IMR-90 (cell line): ENCODE results near the gene BSND. TPM values are rescaled to one million over a fixed set of nuclear protein-coding genes. Genes with fewer than 3 reads are reported as not detected.

ENCODE experiments used
- ATAC-seq: fragments of 200-7000 bp; cut with Tn5 transposase; 2 replicates; pipeline ENCODE4 v1.9.1; 2020; ENCODE audit warnings: low read depth, mild to moderate bottlenecking, moderate library complexity
- BruUV-seq: library from RNA; stranded (reverse); fragments of 400-500 nt; replicated peaks from 2 replicates; lab custom pipeline; 2021; lab: Mats Ljungman, UMichigan
- CTCF ChIA-PET: fragments of 300-600 bp; formaldehyde crosslinking; extraction: SDS; loops from one replicate; lab custom pipeline; 2021; ENCODE audit warnings: antibody characterized with exemption; lab: Yijun Ruan, JAX
- POLR2A ChIA-PET: fragments of 300-600 bp; sonication (Branson Sonifier 250); formaldehyde crosslinking; loops from one replicate; lab custom pipeline; 2022; ENCODE audit warnings: antibody characterized with exemption; ENCODE audit not compliant: unreplicated experiment; lab: Charles Lee
- DNase-seq: peaks from one replicate; pipeline ENCODE4 v3.0.0; 2013
- H2AFZ ChIP-seq: replicated peaks from 2 replicates; pipeline ENCODE3; 2013; ENCODE audit warnings: low read length, mild to moderate bottlenecking; ENCODE audit not compliant: poor library complexity
- H2AK5ac ChIP-seq: 2 replicates; pipeline ENCODE4 v1.6.1; 2013; ENCODE audit warnings: low read depth, low read length, inconsistent platforms
- H2AK9ac ChIP-seq: replicated peaks from 2 replicates; pipeline ENCODE3; 2013; ENCODE audit warnings: mild to moderate bottlenecking, low read depth, low read length, moderate library complexity; ENCODE audit not compliant: poor library complexity
- H2BK120ac ChIP-seq: 2 replicates; pipeline ENCODE4 v1.6.1; 2013; ENCODE audit warnings: low read depth, low read length, inconsistent platforms
- H2BK15ac ChIP-seq: 3 replicates; pipeline ENCODE4 v1.6.1; 2013; ENCODE audit warnings: low read depth, low read length, inconsistent platforms
- H2BK20ac ChIP-seq: 2 replicates; pipeline ENCODE4 v1.6.1; 2013; ENCODE audit warnings: low read depth, mild to moderate bottlenecking, inconsistent platforms, low read length, moderate library complexity
- H2BK5ac ChIP-seq: 2 replicates; pipeline ENCODE4 v1.6.1; 2013; ENCODE audit warnings: mild to moderate bottlenecking, low read depth, low read length, inconsistent platforms; ENCODE audit not compliant: poor library complexity, severe bottlenecking
- H3K14ac ChIP-seq: replicated peaks from 2 replicates; pipeline ENCODE4 v1.6.1; 2013; ENCODE audit warnings: low read depth, low read length, inconsistent platforms
- H3K18ac ChIP-seq: 2 replicates; pipeline ENCODE4 v1.6.1; 2013; ENCODE audit warnings: low read depth, low read length, control low read depth
- H3K23ac ChIP-seq: 2 replicates; pipeline ENCODE4 v1.6.1; 2013; ENCODE audit warnings: low read depth, low read length, inconsistent platforms
- H3K27ac ChIP-seq: 2 replicates; pipeline ENCODE4 v1.5.1; 2013; ENCODE audit warnings: mild to moderate bottlenecking, control low read depth, low read length; ENCODE audit not compliant: insufficient read depth
- H3K27me3 ChIP-seq: 2 replicates; pipeline ENCODE4 v1.6.1; 2013; ENCODE audit warnings: low read length; ENCODE audit not compliant: control insufficient read depth, insufficient read depth
- H3K36me3 ChIP-seq: 2 replicates; pipeline ENCODE4 v1.6.1; 2013; ENCODE audit warnings: low read length, mixed read lengths; ENCODE audit not compliant: control insufficient read depth, insufficient read depth
- H3K4ac ChIP-seq: 2 replicates; pipeline ENCODE4 v1.6.1; 2013; ENCODE audit warnings: low read depth, low read length, inconsistent platforms
- H3K4me1 ChIP-seq: 2 replicates; pipeline ENCODE4 v1.6.1; 2013; ENCODE audit warnings: low read length, mixed read lengths; ENCODE audit not compliant: control insufficient read depth, insufficient read depth
- H3K4me2 ChIP-seq: 2 replicates; pipeline ENCODE4 v1.6.1; 2013; ENCODE audit warnings: low read depth, mild to moderate bottlenecking, control low read depth, low read length, moderate library complexity
- H3K4me3 ChIP-seq: 2 replicates; pipeline ENCODE4 v1.5.1; 2013; ENCODE audit warnings: low read depth, mild to moderate bottlenecking, control low read depth, low read length, moderate library complexity; ENCODE audit not compliant: insufficient read depth
- H3K56ac ChIP-seq: 2 replicates; pipeline ENCODE4 v1.6.1; 2013; ENCODE audit warnings: low read length, inconsistent platforms; ENCODE audit not compliant: insufficient read depth; ENCODE audit errors: extremely low read depth
- H3K79me1 ChIP-seq, 2 experiments: 2 replicates each; pipeline ENCODE4 v1.6.1; 2013; ENCODE audit warnings: low read length in 2 of 2, inconsistent platforms in 1 of 2, low read depth in 1 of 2
- H3K9ac ChIP-seq: 2 replicates; pipeline ENCODE4 v1.6.1; 2013; ENCODE audit warnings: low read depth, low read length, control low read depth
- H3K9me1 ChIP-seq: 2 replicates; pipeline ENCODE4 v1.6.1; 2013; ENCODE audit warnings: low read length, inconsistent platforms; ENCODE audit not compliant: insufficient read depth
- H3K9me3 ChIP-seq: 2 replicates; pipeline ENCODE4 v1.6.1; 2013; ENCODE audit warnings: low read length; ENCODE audit not compliant: control insufficient read depth, insufficient read depth
- H4K20me1 ChIP-seq: 2 replicates; pipeline ENCODE4 v1.6.1; 2013; ENCODE audit warnings: low read length, inconsistent platforms; ENCODE audit not compliant: insufficient read depth
- H4K5ac ChIP-seq: 2 replicates; pipeline ENCODE4 v1.6.1; 2013; ENCODE audit warnings: mild to moderate bottlenecking, low read depth, low read length, control low read depth
- H4K8ac ChIP-seq, 2 experiments: 2 replicates each; pipeline ENCODE4 v1.6.1; 2013; ENCODE audit warnings: low read depth in 2 of 2, low read length in 2 of 2, control low read depth in 1 of 2, inconsistent platforms in 1 of 2
- H4K91ac ChIP-seq: 2 replicates; pipeline ENCODE4 v1.6.1; 2013; ENCODE audit warnings: low read depth, low read length, inconsistent platforms; ENCODE audit not compliant: insufficient read depth
- BHLHE40 ChIP-seq: fragments of 150-350 bp; IDR thresholded peaks from 2 replicates; pipeline ENCODE4 v1.6.1; 2016; ENCODE audit warnings: mild to moderate bottlenecking, low read depth, low read length
- CEBPB ChIP-seq: IDR thresholded peaks from 2 replicates; pipeline ENCODE4 v1.6.1; 2012; ENCODE audit warnings: low read depth, low read length, improper control_type of control experiment
- CHD1 ChIP-seq: IDR thresholded peaks from 2 replicates; pipeline ENCODE4 v1.6.1; 2012; ENCODE audit warnings: low read depth, low read length, improper control_type of control experiment
- FOS ChIP-seq: fragments of 150-350 bp; IDR thresholded peaks from 2 replicates; pipeline ENCODE4 v1.6.1; 2016; ENCODE audit warnings: low read depth, low read length
- MAFK ChIP-seq: IDR thresholded peaks from 2 replicates; pipeline ENCODE4 v1.6.1; 2012; ENCODE audit warnings: low read depth, low read length, improper control_type of control experiment
- MAZ ChIP-seq: IDR thresholded peaks from 2 replicates; pipeline ENCODE4 v1.6.1; 2012; ENCODE audit warnings: low read depth, mild to moderate bottlenecking, low read length, improper control_type of control experiment, moderate library complexity, borderline replicate concordance
- MXI1 ChIP-seq: IDR thresholded peaks from 2 replicates; pipeline ENCODE4 v1.6.1; 2012; ENCODE audit warnings: low read depth, mild to moderate bottlenecking, low read length, moderate library complexity, borderline replicate concordance
- NFE2L2 ChIP-seq: fragments of 150-350 bp; IDR thresholded peaks from 2 replicates; pipeline ENCODE4 v1.6.1; 2016; ENCODE audit warnings: low read depth, mild to moderate bottlenecking, low read length
- POLR2A ChIP-seq: IDR thresholded peaks from 2 replicates; pipeline ENCODE4 v1.6.1; 2012; ENCODE audit warnings: mild to moderate bottlenecking, low read depth, low read length
- RAD21 ChIP-seq: IDR thresholded peaks from 2 replicates; pipeline ENCODE4 v1.6.1; 2012; ENCODE audit warnings: low read length, improper control_type of control experiment
- RCOR1 ChIP-seq: IDR thresholded peaks from 2 replicates; pipeline ENCODE4 v1.6.1; 2012; ENCODE audit warnings: mild to moderate bottlenecking, low read length, improper control_type of control experiment; ENCODE audit not compliant: insufficient replicate concordance
- RFX5 ChIP-seq: IDR thresholded peaks from 2 replicates; pipeline ENCODE4 v1.8.0; 2012; ENCODE audit warnings: low read depth, mild to moderate bottlenecking, low read length, moderate library complexity
- SMC3 ChIP-seq: fragments of 150-350 bp; IDR thresholded peaks from 2 replicates; pipeline ENCODE4 v1.6.1; 2016; ENCODE audit warnings: low read depth, mild to moderate bottlenecking, antibody characterized with exemption, low read length, moderate library complexity
- WGBS, 2 experiments: methylation state at CpG; one replicate each; pipeline versions ENCODE4 v1.1.5 to v1.1.7; 2013; ENCODE audit warnings: missing lambda C conversion rate in 2 of 2; ENCODE audit not compliant: insufficient read length in 1 of 2; ENCODE audit errors: extremely low coverage in 2 of 2; 5-methylcytosine and 5-hydroxymethylcytosine counted together
- dilution Hi-C: fragments of 300-500 bp; cut with HindIII; formaldehyde crosslinking; loops from one replicate; pipeline ENCODE4 v1.14.3; 2018; ENCODE audit warnings: low sequenced_read_pairs; ENCODE audit not compliant: unreplicated experiment
- in situ Hi-C: fragments of 300-500 bp; cut with MboI; formaldehyde crosslinking; loops from 3 replicates; pipeline ENCODE4 v1.14.3; 2019; ENCODE audit warnings: low sequenced_read_pairs, inconsistent platforms, mixed read lengths
- intact Hi-C: fragments of 100-400 bp; cut with micrococcal nuclease; formaldehyde crosslinking; loops from 2 replicates; pipeline ENCODE4 v1.10.0; 2022
- polyA plus RNA-seq, 3 experiments: library from polyadenylated mRNA; depleted of rRNA; stranded (reverse); fragments of >200 nt; gene quantifications; 2 replicates each; pipeline ENCODE4 v1.2.3, GENCODE V29; 2012; ENCODE audit warnings: low replicate concordance in 1 of 3
- total RNA-seq: library from RNA; depleted of rRNA; stranded (reverse); fragments of >200 nt; gene quantifications from 2 replicates; pipeline ENCODE4 v1.2.3, GENCODE V29; 2012
- TF ChIP-seq, protein P1 (sequence below): fragments of 150-350 bp; IDR thresholded peaks from 2 replicates; pipeline ENCODE4 v1.6.1; 2016; ENCODE audit warnings: low read depth, mild to moderate bottlenecking, low read length, moderate library complexity, borderline replicate concordance
- TF ChIP-seq, protein P2 (sequence below): conservative IDR thresholded peaks from 2 replicates; pipeline ENCODE4 v1.5.1; 2012; ENCODE audit warnings: mild to moderate bottlenecking, low read depth, low read length, improper control_type of control experiment

The BSND gene
- total and polyA plus RNA-seq, 2 of the 4 experiments (the other 2 are of a cell fraction), result not detected

DNA sequence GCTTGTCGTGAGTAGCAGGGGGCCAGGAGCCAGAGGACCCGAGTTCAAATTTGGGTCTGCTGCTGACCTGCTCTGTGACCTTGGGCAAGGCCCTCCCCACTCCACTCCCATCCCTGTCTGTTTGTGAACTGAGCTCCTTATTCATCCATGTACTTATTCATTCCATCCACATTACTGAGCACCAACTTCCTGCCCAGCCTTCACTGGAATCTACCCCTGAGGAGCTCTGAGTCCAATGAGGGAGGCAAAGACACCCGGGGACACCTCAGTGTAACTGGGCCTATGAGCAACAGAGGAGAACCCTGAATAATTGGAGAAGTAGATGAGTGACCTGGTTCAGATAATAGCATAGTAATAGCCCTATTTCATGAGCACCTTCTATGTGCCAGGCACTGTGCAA lies 8.9 kb downstream of the BSND start:
- no peak overlapping the region for H2BK5ac ChIP-seq
- H3K4me2 ChIP-seq, result no peak overlapping the region
- H4K8ac ChIP-seq, result peak overlapping the region in 1 of 2 experiments; percentile 45; a peak in 1 of 4 replicates
- H2AFZ ChIP-seq, result peak overlapping the region; percentile 48
- peak; percentile 90 for ATAC-seq
- peak overlapping the region; percentile 82; the same call in 1 of the 2 replicates for H2BK20ac ChIP-seq
- peak overlapping the region; percentile 91 for H2AK5ac ChIP-seq
- H3K27ac ChIP-seq, result no peak overlapping the region
- peaks cover 9% of the 10 kb centered on the region for H3K9me1 ChIP-seq
- H3K4me3 ChIP-seq, result no peak overlapping the region
- BruUV-seq, result no TSS peak
- H3K79me1 ChIP-seq, result no peaks in the 10 kb centered on the region
- H2BK120ac ChIP-seq, result peak overlapping the region; percentile 59
- no peak overlapping the region for H3K56ac ChIP-seq
- no peak overlapping the region; the same call in 1 of the 2 replicates for H3K23ac ChIP-seq
- H2BK15ac ChIP-seq, result no peak overlapping the region; the same call in 2 of the 3 replicates
- 20% methylated on average over 2 of the region's 3 CpGs; no CpG with 5 or more reads in 1 of the 2 experiments for WGBS, 2 experiments
- intact Hi-C loops (no loop called here), dilution Hi-C loops (no loop called here), in situ Hi-C loops (no loop called here)
- peaks cover 4% of the 10 kb centered on the region; the same call in 1 of the 2 replicates for H3K9me3 ChIP-seq
- H3K9ac ChIP-seq, result no peak overlapping the region
- POLR2A ChIA-PET, result no interaction called here
- H3K14ac ChIP-seq, result no peak overlapping the region
- H3K18ac ChIP-seq, result no peak overlapping the region
- no peak overlapping the region for H4K5ac ChIP-seq
- peak overlapping the region; percentile 41 for H3K4ac ChIP-seq
- H3K4me1 ChIP-seq, result peaks cover 3% of the 10 kb centered on the region
- peaks cover 28% of the 10 kb centered on the region for H3K27me3 ChIP-seq
- peak; percentile 63 for DNase-seq
- H2AK9ac ChIP-seq, result peak overlapping the region; percentile 85
- no peaks in the 10 kb centered on the region for H4K20me1 ChIP-seq
- H4K91ac ChIP-seq, result peak overlapping the region; percentile 53; the same call in 1 of the 2 replicates
- CTCF ChIA-PET, result interaction anchor here (0.9 to 2.5 kb wide), 3 partner anchors 13 to 62 kb away, joined by 3 to 7 read pairs (median 4); no protein-coding TSS in a partner anchor
- no peak for TF ChIP-seq MXI1
- TF ChIP-seq MAFK, result no peak
- no peak for TF ChIP-seq SMC3
- no peak for TF ChIP-seq NFE2L2
- no peak for TF ChIP-seq CHD1
- no peak for TF ChIP-seq POLR2A
- TF ChIP-seq, protein P1, sequence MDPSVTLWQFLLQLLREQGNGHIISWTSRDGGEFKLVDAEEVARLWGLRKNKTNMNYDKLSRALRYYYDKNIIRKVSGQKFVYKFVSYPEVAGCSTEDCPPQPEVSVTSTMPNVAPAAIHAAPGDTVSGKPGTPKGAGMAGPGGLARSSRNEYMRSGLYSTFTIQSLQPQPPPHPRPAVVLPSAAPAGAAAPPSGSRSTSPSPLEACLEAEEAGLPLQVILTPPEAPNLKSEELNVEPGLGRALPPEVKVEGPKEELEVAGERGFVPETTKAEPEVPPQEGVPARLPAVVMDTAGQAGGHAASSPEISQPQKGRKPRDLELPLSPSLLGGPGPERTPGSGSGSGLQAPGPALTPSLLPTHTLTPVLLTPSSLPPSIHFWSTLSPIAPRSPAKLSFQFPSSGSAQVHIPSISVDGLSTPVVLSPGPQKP, result no peak
- TF ChIP-seq, protein P2, sequence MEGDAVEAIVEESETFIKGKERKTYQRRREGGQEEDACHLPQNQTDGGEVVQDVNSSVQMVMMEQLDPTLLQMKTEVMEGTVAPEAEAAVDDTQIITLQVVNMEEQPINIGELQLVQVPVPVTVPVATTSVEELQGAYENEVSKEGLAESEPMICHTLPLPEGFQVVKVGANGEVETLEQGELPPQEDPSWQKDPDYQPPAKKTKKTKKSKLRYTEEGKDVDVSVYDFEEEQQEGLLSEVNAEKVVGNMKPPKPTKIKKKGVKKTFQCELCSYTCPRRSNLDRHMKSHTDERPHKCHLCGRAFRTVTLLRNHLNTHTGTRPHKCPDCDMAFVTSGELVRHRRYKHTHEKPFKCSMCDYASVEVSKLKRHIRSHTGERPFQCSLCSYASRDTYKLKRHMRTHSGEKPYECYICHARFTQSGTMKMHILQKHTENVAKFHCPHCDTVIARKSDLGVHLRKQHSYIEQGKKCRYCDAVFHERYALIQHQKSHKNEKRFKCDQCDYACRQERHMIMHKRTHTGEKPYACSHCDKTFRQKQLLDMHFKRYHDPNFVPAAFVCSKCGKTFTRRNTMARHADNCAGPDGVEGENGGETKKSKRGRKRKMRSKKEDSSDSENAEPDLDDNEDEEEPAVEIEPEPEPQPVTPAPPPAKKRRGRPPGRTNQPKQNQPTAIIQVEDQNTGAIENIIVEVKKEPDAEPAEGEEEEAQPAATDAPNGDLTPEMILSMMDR, result no peak
- TF ChIP-seq RAD21, result no peak
- TF ChIP-seq BHLHE40, result no peak
- no peak for TF ChIP-seq RFX5
- TF ChIP-seq CEBPB, result no peak
- no peak for TF ChIP-seq MAZ
- TF ChIP-seq RCOR1, result no peak
- no peak for TF ChIP-seq FOS
- H3K36me3 ChIP-seq, result no peaks in the 10 kb centered on the region
